IPS-15b (cell line): ENCODE results near the gene HDAC3.
A peak's percentile ranks its signal among the peaks of the same experiment; 100 is the strongest.

ENCODE experiments used
- H3K27me3 ChIP-seq: one replicate; pipeline ENCODE4 v1.6.1; 2013; ENCODE audit warnings: low read length; ENCODE audit not compliant: control insufficient read depth, insufficient read depth
- H3K36me3 ChIP-seq: one replicate; pipeline ENCODE4 v1.6.1; 2013; ENCODE audit warnings: low read length; ENCODE audit not compliant: control insufficient read depth, insufficient read depth
- H3K4me1 ChIP-seq: one replicate; pipeline ENCODE4 v1.6.1; 2013; ENCODE audit warnings: mild to moderate bottlenecking, low read length; ENCODE audit not compliant: control insufficient read depth, insufficient read depth
- H3K4me3 ChIP-seq: one replicate; pipeline ENCODE4 v1.5.1; 2013; ENCODE audit warnings: low read depth, low read length
- H3K9ac ChIP-seq: one replicate; pipeline ENCODE4 v1.6.1; 2013; ENCODE audit warnings: low read depth, mild to moderate bottlenecking, low read length
- H3K9me3 ChIP-seq: one replicate; pipeline ENCODE4 v1.6.1; 2013; ENCODE audit warnings: mild to moderate bottlenecking, low read length; ENCODE audit not compliant: control insufficient read depth, insufficient read depth

HDAC3 gene

DNA sequence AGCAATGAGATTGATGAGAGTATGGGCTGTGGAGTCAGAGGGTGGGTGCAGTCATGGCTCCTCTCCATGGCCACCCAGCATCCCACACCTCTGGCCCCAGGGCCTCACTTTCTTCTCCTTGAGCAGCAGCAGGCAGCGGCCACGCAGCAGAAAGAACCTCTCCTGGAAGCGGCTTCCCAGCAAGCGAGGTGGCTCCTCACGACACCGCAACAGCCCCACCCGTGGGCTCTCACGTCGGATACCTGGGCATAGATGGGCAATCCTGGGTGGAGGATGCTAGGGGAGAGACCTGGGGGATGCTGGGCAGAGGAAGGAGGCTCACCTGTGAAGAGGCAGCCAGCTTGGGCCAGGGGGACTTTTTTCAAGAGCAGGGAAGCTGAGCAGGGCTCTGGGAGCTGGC is 19.7 kb upstream of the HDAC3 start:
- Histone ChIP-seq H3K4me1 (no peaks in the 10 kb centered on the region), H3K4me3 (no peak overlapping the region), H3K9me3 (no peaks in the 10 kb centered on the region), H3K9ac (no peak overlapping the region), H3K27me3 (no peaks in the 10 kb centered on the region), H3K36me3 (peaks cover 16% of the 10 kb centered on the region)

DNA sequence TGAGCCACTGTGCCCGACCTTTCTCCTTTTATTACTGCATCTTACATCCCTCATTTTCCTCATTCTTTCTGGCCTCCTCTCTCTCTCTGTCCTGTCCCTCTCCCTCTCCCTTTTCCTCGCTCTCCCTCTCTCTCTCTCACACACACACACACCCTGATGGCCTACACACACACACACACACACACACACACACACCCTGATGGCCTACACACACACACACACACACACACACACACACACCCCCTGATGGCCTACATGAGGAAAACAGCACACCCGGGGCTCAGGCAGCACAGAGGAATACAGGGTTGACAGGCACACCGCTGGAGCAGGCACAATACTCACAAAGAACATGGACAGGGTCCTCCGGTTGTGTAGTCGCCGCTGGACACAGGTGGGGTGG is 18.4 kb upstream of the HDAC3 start:
- no peak overlapping the region for H3K4me3 ChIP-seq
- H3K4me1 ChIP-seq, result no peaks in the 10 kb centered on the region
- no peak overlapping the region for H3K9ac ChIP-seq
- H3K9me3 ChIP-seq, result no peaks in the 10 kb centered on the region
- H3K27me3 ChIP-seq, result no peaks in the 10 kb centered on the region
- peaks cover 15% of the 10 kb centered on the region for H3K36me3 ChIP-seq

DNA sequence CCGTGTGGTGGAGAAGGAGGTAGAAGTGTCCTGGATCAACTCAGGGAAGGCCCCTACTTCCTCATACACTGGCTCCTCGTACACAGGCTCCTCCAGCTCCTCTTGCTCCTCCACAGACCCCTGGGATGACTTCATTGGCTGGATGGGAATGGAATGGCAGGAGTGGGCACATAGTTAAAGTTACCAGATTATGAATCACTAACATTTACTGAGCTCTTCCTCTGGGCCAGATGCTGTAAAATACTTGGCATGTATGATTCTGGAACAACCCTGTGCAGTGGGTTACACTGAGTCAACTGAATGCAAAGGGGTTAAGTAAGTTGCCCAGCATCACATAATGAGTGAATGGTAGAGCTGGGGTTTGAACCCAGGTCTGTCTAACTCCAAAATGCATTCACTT is 17.6 kb upstream of the HDAC3 start:
- H3K27me3 ChIP-seq, result no peaks in the 10 kb centered on the region
- no peaks in the 10 kb centered on the region for H3K9me3 ChIP-seq
- H3K4me1 ChIP-seq, result no peaks in the 10 kb centered on the region
- no peak overlapping the region for H3K4me3 ChIP-seq
- peaks cover 15% of the 10 kb centered on the region for H3K36me3 ChIP-seq
- H3K9ac ChIP-seq, result no peak overlapping the region

DNA sequence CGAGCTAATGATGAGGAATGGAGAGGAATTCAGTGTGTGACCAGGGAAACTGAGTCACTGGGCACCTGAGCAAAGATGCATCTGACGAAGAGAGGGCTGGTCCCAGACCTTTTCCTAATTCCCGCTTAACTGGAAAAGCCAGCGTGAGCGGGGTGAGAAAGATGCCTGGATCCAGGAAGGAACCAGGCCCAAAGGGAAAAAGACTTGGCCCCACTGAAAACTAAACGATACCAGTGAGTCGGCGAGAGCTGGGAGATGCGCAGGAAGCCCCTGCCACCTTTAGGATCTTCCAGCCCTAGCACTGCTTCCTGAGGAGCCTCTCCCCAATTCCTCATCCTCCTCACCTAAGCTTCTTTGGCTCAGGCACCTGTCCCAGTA is 15.1 kb upstream of the HDAC3 start:
- no peak overlapping the region for H3K9ac ChIP-seq
- no peaks in the 10 kb centered on the region for H3K27me3 ChIP-seq
- H3K9me3 ChIP-seq, result no peaks in the 10 kb centered on the region
- H3K4me3 ChIP-seq, result peak overlapping the region; percentile 66
- peaks cover 16% of the 10 kb centered on the region for H3K36me3 ChIP-seq
- H3K4me1 ChIP-seq, result no peaks in the 10 kb centered on the region

DNA sequence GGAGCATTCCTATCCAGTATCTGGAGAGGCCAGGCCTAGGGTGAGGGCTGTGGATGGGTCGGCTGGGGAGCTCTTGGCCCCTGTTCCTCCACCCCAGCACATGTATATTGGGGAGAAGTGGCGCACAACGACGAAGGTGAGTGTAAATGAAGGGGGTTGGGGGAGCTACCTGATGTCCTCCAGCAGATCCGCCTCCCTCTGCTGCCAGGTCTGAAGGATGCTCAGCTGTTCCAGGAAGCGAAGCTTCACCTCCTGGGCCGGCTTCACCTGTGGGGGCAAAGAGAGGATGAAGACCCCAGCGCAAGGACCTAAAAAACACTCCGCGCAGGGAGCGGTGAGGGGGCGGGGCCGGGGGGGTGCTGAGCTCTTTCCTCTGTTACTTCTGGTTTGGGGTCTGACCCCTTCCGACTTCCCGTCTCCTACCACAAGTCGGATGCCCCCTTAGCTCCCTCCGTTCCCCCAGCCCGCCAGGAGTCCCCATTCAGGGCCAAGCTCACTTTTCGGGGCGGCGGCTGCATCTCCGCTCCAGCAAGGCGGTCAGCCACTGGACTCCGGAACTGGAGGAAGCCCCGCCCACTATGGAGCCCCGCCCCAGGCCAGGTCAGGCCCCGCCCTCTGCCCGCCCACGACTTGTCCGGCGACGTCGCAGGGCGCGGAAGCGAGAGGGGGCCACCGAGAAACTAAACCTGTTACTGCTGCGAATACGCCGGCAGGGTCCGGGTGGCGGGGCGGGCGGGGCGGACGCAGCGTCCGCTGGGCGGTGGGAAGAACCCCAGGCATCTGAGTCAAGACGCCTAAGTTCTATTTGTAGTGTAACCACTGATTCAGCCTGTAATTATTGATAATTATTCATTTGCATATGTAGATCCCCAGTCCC is 14.4 kb upstream of the HDAC3 start, which contains the start of gene FCHSD1:
Gene FCHSD1 (minus strand): TSS at position 568 of the 877 bp plus-strand sequence. CDS start 50 bp downstream, at position 518.
- Histone ChIP-seq H3K4me3 (peak within 1 kb of the TSS; percentile 79), H3K27me3 (no peaks in the 10 kb centered on the region), H3K4me1 (no peaks in the 10 kb centered on the region), H3K9ac (peak within 1 kb of the TSS; percentile 24), H3K9me3 (no peaks in the 10 kb centered on the region), H3K36me3 (peaks cover 17% of the 10 kb centered on the region)

DNA sequence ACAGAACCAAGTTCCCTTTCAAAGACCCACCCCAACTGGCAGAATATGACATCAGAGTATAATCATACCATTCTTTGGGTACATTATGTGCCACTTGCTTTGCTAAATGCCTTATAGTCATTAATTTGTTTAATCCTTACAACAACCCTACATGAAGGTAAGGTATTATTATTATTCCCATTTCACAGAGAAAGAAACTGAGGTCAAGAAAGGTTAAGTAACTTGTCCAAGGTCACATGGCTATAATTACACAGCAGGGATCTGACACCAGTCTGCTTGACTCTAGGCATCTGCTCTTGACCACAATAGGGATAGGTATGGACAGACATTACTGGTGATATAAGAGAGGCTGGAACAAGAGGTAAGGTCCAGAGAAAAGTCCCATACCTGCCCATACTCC is 13.3 kb upstream of the HDAC3 start:
- Histone ChIP-seq H3K9ac (no peak overlapping the region), H3K27me3 (no peaks in the 10 kb centered on the region), H3K4me1 (no peaks in the 10 kb centered on the region), H3K36me3 (peaks cover 15% of the 10 kb centered on the region), H3K4me3 (peak overlapping the region; percentile 79), H3K9me3 (no peaks in the 10 kb centered on the region)

DNA sequence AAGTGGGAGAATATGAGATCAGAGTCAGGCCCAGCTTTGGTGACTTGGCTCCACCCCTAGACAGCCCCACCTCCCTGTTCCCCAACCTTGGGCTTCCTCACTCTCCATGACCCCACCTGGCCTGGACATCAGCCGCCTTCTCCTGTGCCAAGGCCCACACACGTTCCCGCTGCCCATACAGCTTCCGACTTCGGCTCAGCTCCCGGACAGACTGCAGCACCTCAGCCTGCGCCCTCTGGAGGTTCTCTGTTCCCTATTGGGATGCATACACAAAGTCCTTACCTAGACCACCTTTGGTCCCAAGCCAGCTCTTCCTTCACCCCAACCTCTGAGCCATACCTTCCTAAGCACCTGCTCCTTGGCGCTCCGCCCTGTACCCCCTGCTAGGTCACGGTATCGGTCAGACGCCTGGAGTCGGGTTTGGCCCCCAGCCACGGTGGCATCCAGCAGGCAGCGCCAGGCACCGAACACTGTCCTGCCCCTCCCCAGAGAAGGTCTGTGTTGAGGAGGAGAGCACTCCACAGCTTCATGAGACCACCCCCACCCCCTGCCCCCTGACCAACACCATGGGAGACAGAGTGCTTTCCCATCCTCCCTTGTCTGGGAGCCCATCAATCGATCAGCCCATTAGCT is 12.5 kb upstream of the HDAC3 start:
- no peaks in the 10 kb centered on the region for H3K9me3 ChIP-seq
- H3K9ac ChIP-seq, result no peak overlapping the region
- no peaks in the 10 kb centered on the region for H3K27me3 ChIP-seq
- no peaks in the 10 kb centered on the region for H3K4me1 ChIP-seq
- H3K4me3 ChIP-seq, result no peak overlapping the region
- peaks cover 18% of the 10 kb centered on the region for H3K36me3 ChIP-seq

DNA sequence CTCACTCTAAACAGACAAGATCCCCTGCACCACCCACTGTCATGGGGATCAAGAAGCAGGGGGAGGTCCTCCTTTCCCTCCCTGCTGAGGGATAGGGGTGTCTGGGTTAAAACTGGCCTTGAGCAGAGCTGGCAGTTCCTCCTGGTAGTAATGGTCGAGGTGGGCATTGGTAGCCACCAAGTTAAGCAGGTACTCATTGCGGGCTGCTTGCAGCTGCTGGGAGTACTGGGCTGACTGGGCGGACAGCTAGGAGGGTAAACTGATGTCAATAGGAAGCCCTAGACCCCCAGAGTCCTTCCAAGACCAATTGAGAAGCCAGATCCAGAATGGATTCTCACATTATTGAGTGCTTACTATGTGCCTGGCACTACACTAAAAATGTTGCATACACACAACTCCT is 11.2 kb upstream of the HDAC3 start:
- H3K9me3 ChIP-seq, result no peaks in the 10 kb centered on the region
- H3K36me3 ChIP-seq, result peaks cover 17% of the 10 kb centered on the region
- H3K9ac ChIP-seq, result no peak overlapping the region

DNA sequence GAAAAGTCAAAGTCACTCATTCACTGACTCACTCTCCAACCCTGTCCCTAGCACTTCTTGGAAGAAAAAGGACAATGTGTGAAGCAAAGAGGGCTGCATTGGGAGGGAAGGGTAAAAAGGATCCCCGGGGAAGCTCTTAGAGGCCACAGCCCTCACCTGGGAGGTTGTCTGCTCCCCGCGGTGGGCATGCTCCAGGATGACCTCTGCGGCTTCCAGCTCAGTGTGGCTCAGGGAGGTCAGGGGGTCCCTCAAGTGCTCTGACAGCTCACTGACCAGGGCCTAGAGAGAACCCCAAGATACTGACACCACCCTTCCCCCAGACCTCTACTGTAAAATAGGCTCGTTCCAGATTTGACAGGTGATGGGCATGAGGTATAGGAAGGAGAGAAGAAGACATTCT is 10.6 kb upstream of the HDAC3 start:
- H3K9me3 ChIP-seq, result no peaks in the 10 kb centered on the region
- no peak overlapping the region for H3K9ac ChIP-seq
- H3K4me3 ChIP-seq, result no peak overlapping the region
- H3K27me3 ChIP-seq, result no peaks in the 10 kb centered on the region
- H3K36me3 ChIP-seq, result peaks cover 20% of the 10 kb centered on the region
- H3K4me1 ChIP-seq, result no peaks in the 10 kb centered on the region

More for the DNA sequence above, 11.2 kb upstream of the HDAC3 start:
- no peaks in the 10 kb centered on the region for H3K27me3 ChIP-seq
- no peak overlapping the region for H3K4me3 ChIP-seq
- H3K4me1 ChIP-seq, result no peaks in the 10 kb centered on the region

DNA sequence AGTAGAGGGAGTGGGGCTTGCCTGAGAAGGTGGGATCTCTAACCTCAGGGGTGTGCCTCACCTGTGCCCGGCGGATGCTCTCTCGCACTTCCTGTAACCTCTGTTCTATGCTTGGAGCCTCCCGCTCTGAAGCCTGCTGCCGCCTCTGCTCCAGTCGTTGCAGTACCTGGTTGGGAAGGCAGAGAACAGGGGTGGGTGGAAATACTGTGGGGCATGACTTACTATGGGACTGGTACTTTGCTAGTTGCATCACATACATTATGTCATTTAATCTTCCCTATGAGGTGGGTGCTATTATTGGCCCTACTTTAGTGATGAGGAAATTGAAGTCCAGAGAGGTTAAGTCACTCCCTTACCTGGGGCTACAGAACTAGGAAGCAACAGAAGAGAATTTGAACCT is 9.4 kb upstream of the HDAC3 start:
- Histone ChIP-seq H3K4me3 (no peak overlapping the region), H3K36me3 (peaks cover 20% of the 10 kb centered on the region), H3K27me3 (no peaks in the 10 kb centered on the region), H3K4me1 (no peaks in the 10 kb centered on the region), H3K9me3 (no peaks in the 10 kb centered on the region), H3K9ac (no peak overlapping the region)

DNA sequence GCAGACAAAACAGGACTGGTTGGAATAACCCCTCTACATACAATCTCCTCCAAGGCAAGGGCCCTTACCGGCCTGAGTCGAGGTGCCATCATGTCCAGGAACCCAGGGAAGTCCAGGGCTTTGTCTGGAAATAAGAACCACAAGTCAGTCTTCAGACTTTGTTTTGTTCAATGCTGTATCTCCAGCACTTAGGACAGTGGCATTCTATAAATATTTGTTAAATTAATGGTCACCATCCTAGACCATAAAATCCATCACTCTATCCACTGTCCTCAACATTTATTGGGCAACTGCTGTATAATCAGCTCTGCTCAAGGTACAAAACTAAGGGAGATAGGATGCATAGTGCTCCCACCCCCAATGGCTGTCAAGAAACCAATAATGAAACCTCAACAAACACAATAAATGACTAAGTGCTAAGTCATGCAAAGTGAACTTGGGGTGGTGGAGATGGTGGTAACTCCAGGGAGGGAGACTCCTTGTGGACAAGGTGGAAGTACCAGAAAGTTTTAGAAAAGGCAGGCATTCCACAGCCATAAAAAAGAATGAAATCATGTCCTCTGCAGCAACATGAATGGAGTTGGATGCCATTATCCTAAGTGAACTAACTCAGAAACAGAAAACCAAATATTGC is 5.1 kb upstream of the HDAC3 start:
- Histone ChIP-seq H3K4me3 (no peak overlapping the region), H3K9me3 (no peaks in the 10 kb centered on the region), H3K36me3 (peaks cover 25% of the 10 kb centered on the region), H3K27me3 (peaks cover 4% of the 10 kb centered on the region), H3K4me1 (peaks cover 7% of the 10 kb centered on the region), H3K9ac (no peak overlapping the region)
